Osteocyte (in vitro differentiated cells): ENCODE results near the gene MORN4. TPM values are rescaled to one million over a fixed set of nuclear protein-coding genes. Genes with fewer than 3 reads are reported as not detected.

Experiments used
- DNase-seq: peaks from one replicate; pipeline ENCODE4 v3.0.0; 2021; ENCODE audit warnings: mixed read lengths; ENCODE audit not compliant: unreplicated experiment; ENCODE audit errors: extremely low spot score
- H3K27ac Mint-ChIP-seq: one replicate; pipeline ENCODE4 v1.8.0; 2021; ENCODE audit warnings: mild to moderate bottlenecking, mixed read lengths; ENCODE audit not compliant: unreplicated experiment
- H3K27me3 Mint-ChIP-seq: one replicate; pipeline ENCODE4 v1.8.0; 2021; ENCODE audit warnings: mixed read lengths; ENCODE audit not compliant: unreplicated experiment
- H3K36me3 Mint-ChIP-seq: one replicate; pipeline ENCODE4 v1.8.0; 2021; ENCODE audit warnings: mixed read lengths; ENCODE audit not compliant: unreplicated experiment
- H3K4me1 Mint-ChIP-seq: one replicate; pipeline ENCODE4 v1.8.0; 2021; ENCODE audit warnings: mixed read lengths; ENCODE audit not compliant: unreplicated experiment
- H3K4me3 Mint-ChIP-seq: one replicate; pipeline ENCODE4 v1.8.0; 2021; ENCODE audit warnings: mild to moderate bottlenecking, moderate library complexity, mixed read lengths; ENCODE audit not compliant: unreplicated experiment
- H3K9me3 Mint-ChIP-seq: one replicate; pipeline ENCODE4 v1.8.0; 2021; ENCODE audit warnings: mixed read lengths; ENCODE audit not compliant: unreplicated experiment
- CTCF ChIP-seq: fragments of 200-600 bp; sonication (generic); IDR thresholded peaks from 2 replicates; pipeline ENCODE4 v1.5.0; 2021; ENCODE audit warnings: antibody characterized with exemption, mild to moderate bottlenecking, moderate library complexity
- total RNA-seq: library from RNA; stranded (reverse); gene quantifications from 2 replicates; pipeline ENCODE4 v1.2.1, GENCODE V29; 2021

Gene MORN4
- total RNA-seq, 1 donor from 2014 or later, result 13.3 TPM

- Mint-ChIP-seq H3K4me3 (no peak overlapping the region), H3K4me1 (peaks cover 15% of the 10 kb centered on the region), H3K36me3 (no peaks in the 10 kb centered on the region), H3K27me3 (no peaks in the 10 kb centered on the region), H3K9me3 (no peaks in the 10 kb centered on the region), H3K27ac (no peak overlapping the region)
- DNase-seq, result no peak
- TF ChIP-seq CTCF, result no peak
Observed at GRCh38 chr10:97607095-97607636, 26.1 kb downstream of the MORN4 start.

GRCh38 chr10:97601268-97602215 lies 31.8 kb downstream of the MORN4 start:
- H3K27ac Mint-ChIP-seq, result no peak overlapping the region
- H3K9me3 Mint-ChIP-seq, result no peaks in the 10 kb centered on the region
- H3K4me1 Mint-ChIP-seq, result peaks cover 16% of the 10 kb centered on the region
- no peak for TF ChIP-seq CTCF
- H3K36me3 Mint-ChIP-seq, result no peaks in the 10 kb centered on the region
- no peaks in the 10 kb centered on the region for H3K27me3 Mint-ChIP-seq
- no peak for DNase-seq
- no peak overlapping the region for H3K4me3 Mint-ChIP-seq

GRCh38 chr10:97600616-97601015 lies 32.7 kb downstream of the MORN4 start:
- TF ChIP-seq CTCF, result no peak
- Mint-ChIP-seq H3K36me3 (no peaks in the 10 kb centered on the region), H3K4me3 (no peak overlapping the region), H3K9me3 (no peaks in the 10 kb centered on the region), H3K4me1 (peaks cover 25% of the 10 kb centered on the region), H3K27ac (no peak overlapping the region), H3K27me3 (no peaks in the 10 kb centered on the region)
- no peak for DNase-seq

- H3K4me1 Mint-ChIP-seq, result peaks cover 32% of the 10 kb centered on the region
Observed at GRCh38 chr10:97599272-97599619, 34.1 kb downstream of the MORN4 start.

More at GRCh38 chr10:97599272-97599619, 34.1 kb downstream of the MORN4 start:
- no peak for DNase-seq
- H3K9me3 Mint-ChIP-seq, result no peaks in the 10 kb centered on the region
- no peak overlapping the region for H3K4me3 Mint-ChIP-seq
- no peak overlapping the region for H3K27ac Mint-ChIP-seq
- H3K27me3 Mint-ChIP-seq, result no peaks in the 10 kb centered on the region
- no peaks in the 10 kb centered on the region for H3K36me3 Mint-ChIP-seq
- TF ChIP-seq CTCF, result no peak
